ENCODE data around the gene ECI1. TPM values are rescaled to one million over a fixed set of nuclear protein-coding genes. Genes with fewer than 3 reads are reported as not detected.

The ECI1 gene
- polyA plus RNA-seq, 1 experiment, result 24.9 TPM

DNA sequence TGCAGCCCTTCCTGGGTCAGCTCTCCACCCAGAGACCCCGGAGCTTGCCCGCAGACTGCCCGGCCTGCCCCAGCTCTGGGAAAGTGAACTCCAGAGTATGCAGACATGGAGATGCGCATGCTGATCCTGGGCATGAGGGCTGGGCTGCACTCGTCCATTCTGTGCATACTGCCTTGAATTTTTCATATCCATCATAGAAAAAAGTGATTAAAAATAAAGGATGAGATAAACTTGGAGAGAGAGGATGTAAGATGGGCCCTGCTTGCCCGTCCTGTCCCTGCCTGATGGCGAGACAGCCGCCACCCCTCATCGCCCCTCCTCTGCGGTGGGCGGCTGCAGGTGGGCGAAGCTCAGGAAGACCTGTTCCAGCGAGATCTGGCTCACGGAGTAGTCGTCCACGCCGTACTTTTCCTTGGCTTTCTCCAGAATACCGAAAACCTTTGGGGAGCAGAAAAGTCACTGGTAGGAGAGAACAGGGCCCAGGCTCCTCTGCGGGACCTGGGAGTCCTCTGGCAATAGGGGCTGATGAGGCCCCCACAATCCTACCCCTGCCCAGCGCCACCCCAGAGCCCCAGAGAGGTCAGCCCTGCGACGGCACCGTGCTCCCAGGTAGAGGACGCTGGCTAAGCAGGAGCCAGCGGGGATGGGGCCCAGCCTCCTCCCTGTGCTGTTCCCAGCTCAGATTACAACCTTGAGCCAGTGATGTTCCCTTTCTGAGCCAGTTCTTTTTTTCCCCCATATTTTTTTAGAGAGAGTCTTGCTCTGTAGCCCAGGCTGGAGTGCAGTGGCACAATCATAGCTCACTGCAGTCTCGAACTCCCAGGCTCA, 25.2 kb upstream of the ECI1 start:
- no peak for DNase-seq (ENCODE audit: low read depth, low spot score)
- ChIA-PET CTCF (no interaction called here), POLR2A (no interaction called here)
- H3K27ac ChIP-seq (ENCODE audit: low read depth, low read length), result no peak overlapping the region
- H3K27me3 ChIP-seq (ENCODE audit: control insufficient read depth, insufficient read depth, low read length), result peaks cover 54% of the 10 kb centered on the region
- H3K9me3 ChIP-seq (ENCODE audit: control insufficient read depth, insufficient read depth, low read length), result no peaks in the 10 kb centered on the region; the same call in 1 of the 2 replicates
- H3K4me3 ChIP-seq (ENCODE audit: low read depth, low read length), result no peak overlapping the region
- TF ChIP-seq, protein P1, sequence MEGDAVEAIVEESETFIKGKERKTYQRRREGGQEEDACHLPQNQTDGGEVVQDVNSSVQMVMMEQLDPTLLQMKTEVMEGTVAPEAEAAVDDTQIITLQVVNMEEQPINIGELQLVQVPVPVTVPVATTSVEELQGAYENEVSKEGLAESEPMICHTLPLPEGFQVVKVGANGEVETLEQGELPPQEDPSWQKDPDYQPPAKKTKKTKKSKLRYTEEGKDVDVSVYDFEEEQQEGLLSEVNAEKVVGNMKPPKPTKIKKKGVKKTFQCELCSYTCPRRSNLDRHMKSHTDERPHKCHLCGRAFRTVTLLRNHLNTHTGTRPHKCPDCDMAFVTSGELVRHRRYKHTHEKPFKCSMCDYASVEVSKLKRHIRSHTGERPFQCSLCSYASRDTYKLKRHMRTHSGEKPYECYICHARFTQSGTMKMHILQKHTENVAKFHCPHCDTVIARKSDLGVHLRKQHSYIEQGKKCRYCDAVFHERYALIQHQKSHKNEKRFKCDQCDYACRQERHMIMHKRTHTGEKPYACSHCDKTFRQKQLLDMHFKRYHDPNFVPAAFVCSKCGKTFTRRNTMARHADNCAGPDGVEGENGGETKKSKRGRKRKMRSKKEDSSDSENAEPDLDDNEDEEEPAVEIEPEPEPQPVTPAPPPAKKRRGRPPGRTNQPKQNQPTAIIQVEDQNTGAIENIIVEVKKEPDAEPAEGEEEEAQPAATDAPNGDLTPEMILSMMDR (IDR thresholded peaks at IDR 0.05; ENCODE audit: low read depth, low read length), result no peak

- ChIA-PET POLR2A (no interaction called here), CTCF (no interaction called here)
- H3K4me3 ChIP-seq (ENCODE audit: low read depth, low read length), result no peak overlapping the region
- TF ChIP-seq, protein P1 (IDR thresholded peaks at IDR 0.05; ENCODE audit: low read depth, low read length), result no peak
- H3K27ac ChIP-seq (ENCODE audit: low read depth, low read length), result no peak overlapping the region
- no peaks in the 10 kb centered on the region; the same call in 1 of the 2 replicates for H3K9me3 ChIP-seq (ENCODE audit: control insufficient read depth, insufficient read depth, low read length)
- H3K27me3 ChIP-seq (ENCODE audit: control insufficient read depth, insufficient read depth, low read length), result peaks cover 47% of the 10 kb centered on the region
- no peak for DNase-seq (ENCODE audit: low read depth, low spot score)
These were observed 24.3 kb upstream of the ECI1 start for GRCh38 chr16:2275476-2276367.

DNA sequence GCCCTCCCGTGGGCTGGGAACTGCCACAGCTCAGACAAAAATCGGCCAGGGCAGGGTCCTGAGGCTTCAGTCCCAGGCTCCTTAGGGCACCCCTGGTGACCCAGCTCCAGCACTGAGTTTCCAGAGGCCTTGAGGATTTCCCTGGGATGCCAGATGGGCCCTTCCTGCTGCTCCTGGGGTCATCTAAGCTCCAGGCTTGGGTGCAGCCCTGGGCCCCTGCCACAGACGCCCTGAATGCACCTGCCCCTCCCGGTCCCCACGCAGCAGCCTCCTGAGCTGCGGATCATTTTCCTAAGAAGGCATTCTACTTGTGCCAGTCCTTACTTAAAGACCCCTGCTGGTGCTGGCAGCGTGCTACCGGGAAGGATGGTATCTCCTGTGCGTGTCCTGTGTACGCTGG, 22.5 kb upstream of the ECI1 start:
- no peak for DNase-seq (ENCODE audit: low read depth, low spot score)
- CTCF ChIA-PET, result no interaction called here

DNA sequence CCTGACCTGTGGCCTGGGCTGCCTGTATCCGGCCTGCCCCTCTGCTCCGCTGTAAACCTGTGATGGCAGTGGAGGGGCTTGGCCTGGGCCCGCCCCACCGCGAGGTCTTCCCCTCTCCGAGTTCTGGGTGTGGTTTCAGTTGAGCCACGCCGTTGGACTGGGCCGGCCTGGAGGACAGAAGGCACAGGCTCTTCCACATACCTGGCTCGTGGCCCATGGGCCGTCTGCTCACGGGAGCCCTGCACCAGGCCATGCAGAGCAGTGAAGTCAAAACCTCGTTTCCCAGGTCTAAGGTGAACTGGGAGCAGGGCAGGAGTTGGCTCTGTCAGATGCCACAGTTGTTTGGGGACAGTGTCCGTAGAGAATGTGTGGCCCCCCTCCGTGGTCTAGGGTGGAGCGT, 22.1 kb upstream of the ECI1 start:
- Histone ChIP-seq H3K4me3 (ENCODE audit: low read depth, low read length) (no peak overlapping the region), H3K27me3 (ENCODE audit: control insufficient read depth, insufficient read depth, low read length) (peaks cover 31% of the 10 kb centered on the region), H3K27ac (ENCODE audit: low read depth, low read length) (no peak overlapping the region), H3K9me3 (ENCODE audit: control insufficient read depth, insufficient read depth, low read length) (no peaks in the 10 kb centered on the region; the same call in 1 of the 2 replicates)
- TF ChIP-seq, protein P1 (IDR thresholded peaks at IDR 0.05; ENCODE audit: low read depth, low read length), result no peak
- no peak for DNase-seq (ENCODE audit: low read depth, low spot score)
- ChIA-PET CTCF (no interaction called here), POLR2A (interaction anchor here (0.7 kb wide), 1 partner anchor 1642 kb away, joined by 5 read pairs; no protein-coding TSS in a partner anchor)

More for the DNA sequence above, 22.5 kb upstream of the ECI1 start:
- peaks cover 35% of the 10 kb centered on the region for H3K27me3 ChIP-seq (ENCODE audit: control insufficient read depth, insufficient read depth, low read length)
- TF ChIP-seq, protein P1 (IDR thresholded peaks at IDR 0.05; ENCODE audit: low read depth, low read length), result no peak
- POLR2A ChIA-PET, result interaction anchor here (0.5 kb wide), 1 partner anchor 96 kb away, joined by 4 read pairs; no protein-coding TSS in a partner anchor
- no peak overlapping the region for H3K4me3 ChIP-seq (ENCODE audit: low read depth, low read length)
- H3K9me3 ChIP-seq (ENCODE audit: control insufficient read depth, insufficient read depth, low read length), result no peaks in the 10 kb centered on the region; the same call in 1 of the 2 replicates
- no peak overlapping the region for H3K27ac ChIP-seq (ENCODE audit: low read depth, low read length)

All from AG04450 (cell line).